ENCODE measurements around the gene ASPM. TPM values are rescaled to one million over a fixed set of nuclear protein-coding genes. Genes with fewer than 3 reads are reported as not detected.

ASPM gene
- total and polyA plus RNA-seq, 2 donors (not counting 1 experiment from before 2014, with no cell fraction given): 0.13 to 0.27 TPM

GRCh38 chr1:197129698-197130097 lies 16.8 kb downstream of the ASPM start:
- Histone ChIP-seq H3K9me3 (ENCODE audit: control extremely low read depth in 1 of 3, control insufficient read depth in 2 of 3, insufficient read depth in 1 of 3, low read length in 2 of 3) (no peaks in the 10 kb centered on the region), H3K9ac (ENCODE audit: low read length) (no peak overlapping the region), H3K27me3 (replicated peaks in 1 of 4; ENCODE audit: control extremely low read depth in 1 of 4, control insufficient read depth in 3 of 4, insufficient read depth in 4 of 4, low read length in 3 of 4) (no peaks in the 10 kb centered on the region), H2AFZ (ENCODE audit: insufficient read depth, low read depth, low read length, poor library complexity, severe bottlenecking) (peak overlapping the region; percentile 11), H3K4me3 (ENCODE audit: control extremely low read depth in 1 of 5, extremely low read depth in 1 of 5, insufficient read depth in 1 of 5, low read depth in 2 of 5, low read length in 4 of 5) (no peak overlapping the region), H4K20me1 (ENCODE audit: control insufficient read depth, insufficient read depth, low read length, poor library complexity, severe bottlenecking) (no peaks in the 10 kb centered on the region), H3K79me2 (ENCODE audit: control insufficient read depth, insufficient read depth, low read length) (no peaks in the 10 kb centered on the region), H3K36me3 (replicated peaks in 1 of 2; ENCODE audit: control extremely low read depth in 1 of 2, control insufficient read depth in 1 of 2, extremely low read depth in 1 of 2, insufficient read depth in 2 of 2, low read length in 1 of 2) (no peaks in the 10 kb centered on the region), H3K4me1 (ENCODE audit: control insufficient read depth in 2 of 2, insufficient read depth in 2 of 2, low read length in 2 of 2) (no peaks in the 10 kb centered on the region), H3K27ac (ENCODE audit: low read length in 2 of 2) (no peak overlapping the region), H3K4me2 (replicated peaks; ENCODE audit: low read depth, low read length, poor library complexity, severe bottlenecking) (no peak overlapping the region)
- Mint-ChIP-seq H3K4me3 (no peak overlapping the region), H3K9me3 (ENCODE audit: insufficient read depth) (no peaks in the 10 kb centered on the region), H3K27ac (no peak overlapping the region), H3K27me3 (no peaks in the 10 kb centered on the region), H3K4me1 (no peaks in the 10 kb centered on the region)
- 100% methylated on average over 1 of the region's 2 CpGs for WGBS (ENCODE audit: insufficient coverage)
- CTCF ChIA-PET: no interaction called here
- no peak for DNase-seq
- ATAC-seq (ENCODE audit: low read depth): no peak
- TF ChIP-seq CTCF (IDR thresholded peaks at IDR 0.05) (no peak), EZH2 (IDR thresholded peaks at IDR 0.05; ENCODE audit: borderline replicate concordance, insufficient read depth, low read depth, low read length, poor library complexity, severe bottlenecking) (no peak)
- POLR2A ChIA-PET: no interaction called here
- intact Hi-C loops (cut with micrococcal nuclease): no loop called here

- Histone ChIP-seq H3K27ac (ENCODE audit: low read length in 2 of 2) (no peak overlapping the region), H3K27me3 (replicated peaks in 1 of 4; ENCODE audit: control extremely low read depth in 1 of 4, control insufficient read depth in 3 of 4, insufficient read depth in 4 of 4, low read length in 3 of 4) (no peaks in the 10 kb centered on the region), H4K20me1 (ENCODE audit: control insufficient read depth, insufficient read depth, low read length, poor library complexity, severe bottlenecking) (no peaks in the 10 kb centered on the region), H3K9ac (ENCODE audit: low read length) (no peak overlapping the region), H3K4me2 (replicated peaks; ENCODE audit: low read depth, low read length, poor library complexity, severe bottlenecking) (no peak overlapping the region), H3K79me2 (ENCODE audit: control insufficient read depth, insufficient read depth, low read length) (no peaks in the 10 kb centered on the region), H3K9me3 (ENCODE audit: control extremely low read depth in 1 of 3, control insufficient read depth in 2 of 3, insufficient read depth in 1 of 3, low read length in 2 of 3) (no peaks in the 10 kb centered on the region), H2AFZ (ENCODE audit: insufficient read depth, low read depth, low read length, poor library complexity, severe bottlenecking) (no peak overlapping the region), H3K36me3 (replicated peaks in 1 of 2; ENCODE audit: control extremely low read depth in 1 of 2, control insufficient read depth in 1 of 2, extremely low read depth in 1 of 2, insufficient read depth in 2 of 2, low read length in 1 of 2) (no peaks in the 10 kb centered on the region), H3K4me3 (ENCODE audit: control extremely low read depth in 1 of 5, extremely low read depth in 1 of 5, insufficient read depth in 1 of 5, low read depth in 2 of 5, low read length in 4 of 5) (no peak overlapping the region), H3K4me1 (ENCODE audit: control insufficient read depth in 2 of 2, insufficient read depth in 2 of 2, low read length in 2 of 2) (no peaks in the 10 kb centered on the region)
- Mint-ChIP-seq H3K4me3 (no peak overlapping the region), H3K27me3 (no peaks in the 10 kb centered on the region), H3K4me1 (no peaks in the 10 kb centered on the region), H3K9me3 (ENCODE audit: insufficient read depth) (no peaks in the 10 kb centered on the region), H3K27ac (no peak overlapping the region)
- POLR2A ChIA-PET: no interaction called here
- ATAC-seq (ENCODE audit: low read depth) (no peak), DNase-seq (no peak)
- whole genome bisulfite sequencing (ENCODE audit: insufficient coverage): 100% methylated on average over 1 of the region's 2 CpGs
- intact Hi-C loops (cut with micrococcal nuclease): no loop called here
- TF ChIP-seq EZH2 (IDR thresholded peaks at IDR 0.05; ENCODE audit: borderline replicate concordance, insufficient read depth, low read depth, low read length, poor library complexity, severe bottlenecking): no peak
- TF ChIP-seq CTCF (IDR thresholded peaks at IDR 0.05): no peak
- CTCF ChIA-PET: interaction anchor here (1.1 kb wide), 1 partner anchor 9 kb away, joined by 3 read pairs; no protein-coding TSS in a partner anchor
Observed at GRCh38 chr1:197127246-197127912, 19.1 kb downstream of the ASPM start.

All from B cell (primary cell).